HL-60 (cell line): Measurements from ENCODE around the gene MMP23B.

ENCODE experiments used
- DNase-seq, 2 experiments: peaks; one replicate each; pipeline ENCODE4 v3.0.0-alpha.2; 2010 to 2020; ENCODE audit warnings: low read depth in 1 of 2, low spot score in 1 of 2
- H3K27ac ChIP-seq: fragments of 250-450 bp; sonication (Bioruptor Pico); replicated peaks from 2 replicates; pipeline ENCODE4 v1.5.1; 2020; ENCODE audit warnings: mild to moderate bottlenecking, moderate library complexity
- H3K27me3 ChIP-seq: fragments of 250-450 bp; sonication (Bioruptor Pico); 2 replicates; pipeline ENCODE4 v1.5.1; 2021; ENCODE audit warnings: mild to moderate bottlenecking, moderate library complexity; ENCODE audit not compliant: insufficient read depth, poor library complexity, severe bottlenecking
- H3K4me3 ChIP-seq: replicated peaks from 2 replicates; pipeline ENCODE4 v1.5.1; 2011; ENCODE audit warnings: mild to moderate bottlenecking, control low read depth, low read length; ENCODE audit not compliant: insufficient read depth
- CTCF ChIP-seq: IDR thresholded peaks from one replicate; pipeline ENCODE4 v1.5.1; 2011; ENCODE audit warnings: low read length, control low read depth, inconsistent platforms; ENCODE audit not compliant: insufficient read depth
- GABPA ChIP-seq: IDR thresholded peaks from 2 replicates; pipeline ENCODE4 v1.6.1; 2012; ENCODE audit warnings: low read depth
- POLR2AphosphoS5 ChIP-seq: IDR thresholded peaks from 2 replicates; pipeline ENCODE4 v1.6.1; 2012; ENCODE audit warnings: low read depth
- REST ChIP-seq: IDR thresholded peaks from 2 replicates; pipeline ENCODE4 v1.6.1; 2012; ENCODE audit warnings: low read depth; ENCODE audit not compliant: insufficient replicate concordance
- SPI1 ChIP-seq: IDR thresholded peaks from 2 replicates; pipeline ENCODE4 v1.6.1; 2012; ENCODE audit warnings: low read depth, mild to moderate bottlenecking, borderline replicate concordance

MMP23B gene

DNA sequence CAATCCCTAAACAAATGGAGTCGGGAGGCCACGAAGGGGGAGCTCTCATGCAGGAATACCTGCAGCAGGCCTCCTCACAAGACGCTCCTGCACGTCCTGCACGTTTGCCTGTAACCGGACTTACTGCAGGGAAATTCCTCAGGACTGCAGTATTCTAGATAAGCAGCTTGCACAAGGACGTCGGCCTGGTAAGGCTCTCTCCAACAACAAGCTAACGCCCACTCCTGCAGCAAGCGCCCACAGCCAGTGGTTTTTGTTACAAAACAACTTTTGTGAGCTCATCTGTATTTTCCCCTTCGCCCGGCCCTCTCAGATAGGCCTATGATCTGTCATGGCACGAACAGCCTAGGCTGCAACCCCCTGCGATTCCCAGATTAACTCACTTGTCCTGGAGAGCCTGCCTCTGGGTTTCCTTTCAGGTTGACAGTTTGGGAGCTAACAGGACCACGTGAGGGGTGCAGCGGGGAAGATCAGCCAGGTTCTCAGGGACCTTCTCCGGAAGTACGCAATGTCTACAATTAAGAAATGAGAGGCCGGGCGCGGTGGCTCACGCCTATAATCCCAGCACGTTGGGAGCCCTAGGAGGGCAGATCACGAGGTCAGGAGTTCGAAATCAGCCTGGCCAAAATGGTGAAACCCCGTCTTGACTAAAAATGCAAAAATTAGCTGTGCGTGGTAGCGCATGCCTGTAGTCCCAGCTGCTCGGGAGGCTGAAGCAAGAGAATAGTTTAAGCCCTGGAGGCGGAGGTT lies 17.6 kb upstream of the MMP23B start:
- DNase-seq, result peak in 1 of 2 experiments; percentile 93
- Histone ChIP-seq H3K4me3 (peak overlapping the region; percentile 68), H3K27ac (peak overlapping the region; percentile 95), H3K27me3 (no peaks in the 10 kb centered on the region)
- TF ChIP-seq CTCF (no peak), GABPA (peak; percentile 64)

GRCh38 chr1:1614954-1615255 lies 17.1 kb upstream of the MMP23B start:
- no peaks in the 10 kb centered on the region for H3K27me3 ChIP-seq
- peak overlapping the region; percentile 68 for H3K4me3 ChIP-seq
- TF ChIP-seq SPI1, result no peak
- no peak for TF ChIP-seq POLR2AphosphoS5
- no peak for TF ChIP-seq CTCF
- no peak for TF ChIP-seq REST
- no peak for TF ChIP-seq GABPA
- DNase-seq, result no peak
- H3K27ac ChIP-seq, result peak overlapping the region; percentile 95

DNA sequence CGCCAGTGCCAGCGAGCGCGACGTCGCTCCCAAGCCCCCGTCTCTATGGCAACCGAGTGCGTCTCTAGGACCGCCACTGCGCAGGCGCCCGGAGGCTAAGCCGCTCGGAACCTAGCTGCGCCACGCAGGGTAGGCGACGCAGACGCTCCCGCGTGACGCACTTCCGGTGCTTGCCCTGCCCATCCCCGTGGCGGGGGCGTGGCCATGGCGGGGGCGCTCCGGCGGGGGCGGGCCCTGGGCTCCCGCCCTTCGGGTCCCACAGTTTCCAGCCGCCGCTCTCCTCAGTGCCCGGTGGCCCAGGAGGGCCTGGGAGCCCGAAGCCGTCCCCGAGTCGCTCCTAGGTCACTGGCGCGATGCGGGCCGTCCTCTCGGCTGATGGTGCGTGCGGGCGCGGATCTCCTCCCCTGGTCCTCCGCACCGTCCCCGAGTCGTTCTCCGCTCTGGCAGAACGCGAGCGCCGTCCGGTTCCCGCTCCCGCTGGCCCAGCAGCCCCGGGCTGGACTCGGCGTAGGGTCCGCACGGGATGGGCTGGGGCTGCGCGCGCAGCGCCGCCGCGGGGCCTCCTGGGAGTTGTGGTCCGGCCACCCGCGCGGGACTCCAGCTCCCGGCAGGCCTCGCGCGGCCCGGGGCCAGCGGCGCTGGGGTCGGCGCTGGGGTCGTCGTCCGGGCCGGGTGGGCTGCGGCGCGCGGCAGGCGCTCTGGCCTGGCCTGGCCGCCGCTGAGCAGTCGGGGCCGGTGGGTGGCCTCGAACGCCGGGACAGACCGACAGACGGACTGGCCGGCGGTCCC lies 16.5 kb upstream of the MMP23B start, which contains the start of gene MIB2:
TSS of gene MIB2 (plus strand) at position 245 of the 789 bp plus-strand sequence. CDS start 7,953 bp downstream, outside the sequence.
- Histone ChIP-seq H3K27ac (peak within 1 kb of the TSS; percentile 95), H3K4me3 (peak within 1 kb of the TSS; percentile 68), H3K27me3 (no peaks in the 10 kb centered on the region)
- TF ChIP-seq CTCF (no peak), SPI1 (no peak), POLR2AphosphoS5 (peak; percentile 71; the same call in 1 of the 2 replicates), REST (no peak), GABPA (peak; percentile 79)
- peak; percentile 97 to 98 for DNase-seq
